GM23248 (cell line): ENCODE results near the gene SOSTDC1. TPM values are rescaled to one million over a fixed set of nuclear protein-coding genes. Genes with fewer than 3 reads are reported as not detected.

Experiments
- DNase-seq: peaks from one replicate; pipeline ENCODE4 v3.0.0-alpha.2; 2015
- H2AFZ ChIP-seq: fragments of 200-600 bp; sonication (generic); 2 replicates; pipeline ENCODE4 v1.6.1; 2016; ENCODE audit warnings: antibody characterized with exemption
- H3F3A ChIP-seq: fragments of 200-600 bp; sonication (generic); 2 replicates; pipeline ENCODE4 v1.6.1; 2016; ENCODE audit warnings: mild to moderate bottlenecking, antibody characterized with exemption, mixed run types; ENCODE audit not compliant: insufficient read depth
- H3K27ac ChIP-seq: fragments of 200-600 bp; sonication (generic); 2 replicates; pipeline ENCODE4 v1.5.1; 2016; ENCODE audit warnings: mild to moderate bottlenecking
- H3K27me3 ChIP-seq: fragments of 200-600 bp; sonication (generic); replicated peaks from 2 replicates; pipeline ENCODE4 v1.6.1; 2016; ENCODE audit warnings: mild to moderate bottlenecking; ENCODE audit not compliant: insufficient read depth
- H3K36me3 ChIP-seq: fragments of 200-600 bp; sonication (generic); 2 replicates; pipeline ENCODE4 v1.6.1; 2016; ENCODE audit warnings: low read depth, mild to moderate bottlenecking
- H3K4me1 ChIP-seq: fragments of 200-600 bp; sonication (generic); 2 replicates; pipeline ENCODE4 v1.6.1; 2016; ENCODE audit warnings: mild to moderate bottlenecking; ENCODE audit not compliant: insufficient read depth
- H3K4me2 ChIP-seq: fragments of 200-600 bp; sonication (generic); one replicate; pipeline ENCODE4 v1.6.1; 2016; ENCODE audit warnings: mild to moderate bottlenecking; ENCODE audit not compliant: unreplicated experiment
- H3K4me3 ChIP-seq: fragments of 200-600 bp; sonication (generic); 2 replicates; pipeline ENCODE4 v1.5.1; 2016; ENCODE audit warnings: mild to moderate bottlenecking
- H3K79me2 ChIP-seq: fragments of 200-600 bp; sonication (generic); 2 replicates; pipeline ENCODE4 v1.6.1; 2016; ENCODE audit warnings: mild to moderate bottlenecking; ENCODE audit not compliant: insufficient read depth
- H3K9ac ChIP-seq: fragments of 200-600 bp; sonication (generic); 2 replicates; pipeline ENCODE4 v1.6.1; 2016; ENCODE audit warnings: mild to moderate bottlenecking
- H3K9me2 ChIP-seq: fragments of 200-600 bp; sonication (generic); 2 replicates; pipeline ENCODE4 v1.6.1; 2016; ENCODE audit warnings: mixed run types, mild to moderate bottlenecking, moderate library complexity; ENCODE audit not compliant: insufficient read depth
- H3K9me3 ChIP-seq: fragments of 200-600 bp; sonication (generic); one replicate; pipeline ENCODE4 v1.6.1; 2017; ENCODE audit warnings: low read depth
- H4K20me1 ChIP-seq: fragments of 200-600 bp; sonication (generic); 2 replicates; pipeline ENCODE4 v1.6.0; 2016; ENCODE audit not compliant: insufficient read depth
- EZH2 ChIP-seq: fragments of 200-600 bp; sonication (generic); IDR thresholded peaks from 2 replicates; pipeline ENCODE4 v1.6.1; 2018; ENCODE audit warnings: antibody characterized with exemption, mild to moderate bottlenecking; ENCODE audit not compliant: insufficient read depth, poor library complexity, severe bottlenecking
- EZH2phosphoT487 ChIP-seq: fragments of 200-600 bp; sonication (generic); IDR thresholded peaks from 2 replicates; pipeline ENCODE4 v1.6.1; 2018; ENCODE audit warnings: antibody characterized with exemption, moderate library complexity, mild to moderate bottlenecking, low read depth; ENCODE audit not compliant: insufficient read depth
- WGBS, 2 experiments: methylation state at CpG; one replicate each; pipeline ENCODE4 v1.1.6; 2015 to 2017; ENCODE audit warnings: low lambda C conversion rate in 2 of 2, low coverage in 1 of 2; ENCODE audit errors: missing lambda C conversion rate in 2 of 2; 5-methylcytosine and 5-hydroxymethylcytosine counted together
- in situ Hi-C: fragments of 300-500 bp; cut with MboI; formaldehyde crosslinking; loops from 2 replicates; pipeline ENCODE4 v1.15.0; 2020
- polyA plus RNA-seq: library from polyadenylated mRNA; unstranded; fragments of >200 nt; fragmentation: Nextera tagmentation; extraction: Ambion mirVana; gene quantifications from 2 replicates; pipeline ENCODE4 v1.2.1, GENCODE V29; 2016
- total RNA-seq: library from RNA; depleted of rRNA; stranded (reverse); fragments of >200 nt; shearing (Covaris generic); gene quantifications from 2 replicates; pipeline ENCODE4 v1.2.3, GENCODE V29; 2014

Gene SOSTDC1
- total and polyA plus RNA-seq, 2 experiments from 2014 or later: not detected

- H4K20me1 ChIP-seq: no peaks in the 10 kb centered on the region
- H3K9me2 ChIP-seq: no peaks in the 10 kb centered on the region
- H3K4me3 ChIP-seq: no peak overlapping the region
- H3K4me1 ChIP-seq: peaks cover 16% of the 10 kb centered on the region
- no peak overlapping the region for H3K4me2 ChIP-seq
- WGBS, 2 experiments: 62 to 70% methylated on average over 2 of the region's 2 CpGs
- no peak overlapping the region for H3K9ac ChIP-seq
- peaks cover 9% of the 10 kb centered on the region for H3F3A ChIP-seq
- no peaks in the 10 kb centered on the region for H3K79me2 ChIP-seq
- no peaks in the 10 kb centered on the region for H3K9me3 ChIP-seq
- no peak for TF ChIP-seq EZH2phosphoT487
- TF ChIP-seq EZH2: no peak
- peak overlapping the region; percentile 30 for H2AFZ ChIP-seq
- H3K36me3 ChIP-seq: no peaks in the 10 kb centered on the region
- H3K27me3 ChIP-seq: no peaks in the 10 kb centered on the region
- DNase-seq: no peak
- no peak overlapping the region for H3K27ac ChIP-seq
- in situ Hi-C loops: no loop called here
These were observed 31.9 kb downstream of the SOSTDC1 start for GRCh38 chr7:16433568-16434122.

DNA sequence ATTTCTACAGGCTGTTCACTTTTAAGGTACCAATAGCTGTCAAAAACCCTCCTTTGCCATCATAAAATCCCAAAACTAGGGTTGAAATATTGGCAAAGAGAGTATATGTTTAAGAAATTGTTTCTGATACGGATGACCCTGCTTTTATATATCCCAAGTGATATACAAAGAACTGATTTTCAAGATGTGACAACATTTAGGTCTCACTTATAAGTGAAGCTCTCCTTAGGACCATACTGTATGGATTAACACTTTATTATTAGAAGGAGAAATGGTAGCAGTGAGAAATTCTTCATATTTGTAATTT, 33.2 kb downstream of the SOSTDC1 start:
- peaks cover 15% of the 10 kb centered on the region for H3F3A ChIP-seq
- no peaks in the 10 kb centered on the region for H4K20me1 ChIP-seq
- 62 to 65% methylated on average over 1 of the region's 1 CpG for WGBS, 2 experiments

GRCh38 chr7:16431646-16432424, 33.7 kb downstream of the SOSTDC1 start:
- Histone ChIP-seq H2AFZ (no peak overlapping the region), H3K4me2 (no peak overlapping the region), H3K4me3 (no peak overlapping the region), H3K36me3 (no peaks in the 10 kb centered on the region), H3F3A (peaks cover 15% of the 10 kb centered on the region), H3K27me3 (no peaks in the 10 kb centered on the region), H3K4me1 (peaks cover 22% of the 10 kb centered on the region), H3K9me3 (no peaks in the 10 kb centered on the region), H3K27ac (no peak overlapping the region), H3K79me2 (no peaks in the 10 kb centered on the region), H4K20me1 (no peaks in the 10 kb centered on the region), H3K9me2 (no peaks in the 10 kb centered on the region), H3K9ac (no peak overlapping the region)
- in situ Hi-C loops: no loop called here
- peak; percentile 43 for DNase-seq
- TF ChIP-seq EZH2phosphoT487: no peak
- TF ChIP-seq EZH2: no peak
- WGBS, 2 experiments: 100% methylated on average over 2 of the region's 2 CpGs

More for the DNA sequence above, 33.2 kb downstream of the SOSTDC1 start:
- H3K4me2 ChIP-seq: no peak overlapping the region
- no peak for DNase-seq
- peaks cover 22% of the 10 kb centered on the region for H3K4me1 ChIP-seq
- H3K79me2 ChIP-seq: no peaks in the 10 kb centered on the region
- H3K27me3 ChIP-seq: no peaks in the 10 kb centered on the region
- no peak overlapping the region for H3K27ac ChIP-seq
- H3K4me3 ChIP-seq: no peak overlapping the region
- in situ Hi-C loops: no loop called here
- TF ChIP-seq EZH2 (no peak), EZH2phosphoT487 (no peak)
- no peak overlapping the region for H3K9ac ChIP-seq
- H2AFZ ChIP-seq: no peak overlapping the region
- H3K36me3 ChIP-seq: no peaks in the 10 kb centered on the region
- H3K9me2 ChIP-seq: no peaks in the 10 kb centered on the region
- no peaks in the 10 kb centered on the region for H3K9me3 ChIP-seq

DNA sequence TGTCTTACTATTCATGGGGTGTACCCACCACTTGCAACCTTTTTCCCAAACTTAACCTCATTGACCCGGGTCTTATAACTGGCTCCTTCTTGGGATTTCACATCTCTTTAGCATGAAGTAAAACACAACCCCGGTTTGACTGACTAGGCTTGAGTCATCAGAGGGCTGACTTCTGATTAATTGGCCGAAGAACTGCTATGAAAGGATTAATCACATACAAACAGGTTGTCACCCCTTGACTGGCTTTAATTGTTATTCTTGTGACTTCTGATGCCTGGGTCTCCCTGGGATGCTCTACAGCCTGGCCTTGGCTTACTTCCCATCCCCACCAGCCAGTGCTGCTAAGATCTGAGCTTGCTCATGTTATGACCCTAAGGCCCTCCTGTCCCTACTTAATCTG, 35.4 kb downstream of the SOSTDC1 start:
- Histone ChIP-seq H3F3A (peaks cover 15% of the 10 kb centered on the region), H4K20me1 (no peaks in the 10 kb centered on the region), H3K9me3 (no peaks in the 10 kb centered on the region), H3K79me2 (no peaks in the 10 kb centered on the region), H3K4me2 (no peak overlapping the region), H3K27ac (no peak overlapping the region), H2AFZ (no peak overlapping the region), H3K9me2 (no peaks in the 10 kb centered on the region), H3K4me3 (no peak overlapping the region), H3K9ac (no peak overlapping the region), H3K36me3 (no peaks in the 10 kb centered on the region), H3K27me3 (no peaks in the 10 kb centered on the region), H3K4me1 (peaks cover 22% of the 10 kb centered on the region)
- DNase-seq: peak; percentile 46
- 37 to 47% methylated on average over 3 of the region's 3 CpGs for WGBS, 2 experiments
- no peak for TF ChIP-seq EZH2phosphoT487
- TF ChIP-seq EZH2: no peak
- in situ Hi-C loops: no loop called here
